Liver (tissue), 9 donors: Measurements from ENCODE around the gene CUL4A. TPM values are rescaled to one million over a fixed set of nuclear protein-coding genes. Genes with fewer than 3 reads are reported as not detected.

Source experiments
- DNase-seq: peaks from one replicate; pipeline ENCODE4 v3.0.0-alpha.2; 2017; ENCODE audit warnings: low spot score
- H3K27ac ChIP-seq, 2 donors: one replicate each; pipeline ENCODE4 v1.7.0; 2013; ENCODE audit warnings: inconsistent platforms in 2 of 2, low read length in 2 of 2, control low read depth in 1 of 2, low read depth in 1 of 2, mild to moderate bottlenecking in 1 of 2
- H3K27me3 ChIP-seq, 4 donors: one replicate each; pipeline versions ENCODE4 v1.6.1 to v1.7.0; 2013; ENCODE audit warnings: low read length in 3 of 4, inconsistent platforms in 1 of 4, mild to moderate bottlenecking in 1 of 4, moderate library complexity in 1 of 4; ENCODE audit not compliant: control insufficient read depth in 4 of 4, insufficient read depth in 4 of 4
- H3K36me3 ChIP-seq, 4 donors: one replicate each; pipeline versions ENCODE4 v1.6.1 to v1.7.0; 2013; ENCODE audit warnings: low read length in 3 of 4, mild to moderate bottlenecking in 3 of 4, low read depth in 1 of 4, moderate library complexity in 1 of 4; ENCODE audit not compliant: control insufficient read depth in 4 of 4, insufficient read depth in 3 of 4
- H3K4me1 ChIP-seq, 4 donors: one replicate each; pipeline versions ENCODE4 v1.6.1 to v1.7.0; 2013; ENCODE audit warnings: low read length in 3 of 4, mild to moderate bottlenecking in 3 of 4, moderate library complexity in 1 of 4; ENCODE audit not compliant: control insufficient read depth in 4 of 4, insufficient read depth in 4 of 4
- H3K4me3 ChIP-seq, 3 donors: one replicate each; pipeline versions ENCODE4 v1.6.1 to v1.7.0; 2013; ENCODE audit warnings: low read length in 3 of 3, control low read depth in 1 of 3, low read depth in 1 of 3, mild to moderate bottlenecking in 1 of 3
- H3K9ac ChIP-seq, 2 donors: one replicate each; pipeline ENCODE4 v1.7.0; 2013; ENCODE audit warnings: low read length in 2 of 2, mild to moderate bottlenecking in 2 of 2, moderate library complexity in 2 of 2, control low read depth in 1 of 2, low read depth in 1 of 2
- H3K9me3 ChIP-seq, 4 donors: one replicate each; pipeline versions ENCODE4 v1.6.1 to v1.7.0; 2013; ENCODE audit warnings: low read length in 3 of 4; ENCODE audit not compliant: control insufficient read depth in 4 of 4
- ATF3 ChIP-seq: IDR thresholded peaks from 2 replicates; pipeline ENCODE4 v1.6.1; 2016; ENCODE audit warnings: antibody characterized with exemption
- CTCF ChIP-seq: fragments of 150-350 bp; IDR thresholded peaks from 2 replicates; pipeline ENCODE4 v1.5.1; 2017; ENCODE audit warnings: improper control_type of control experiment, low read depth, low read length; ENCODE audit not compliant: missing input control
- EGR1 ChIP-seq, 2 donors: IDR thresholded peaks; 2 replicates each; pipeline ENCODE4 v1.6.1; 2016 to 2018; ENCODE audit warnings: antibody characterized with exemption in 2 of 2, low read depth in 2 of 2
- FOXA1 ChIP-seq: IDR thresholded peaks from 2 replicates; pipeline ENCODE4 v1.6.1; 2016; ENCODE audit warnings: antibody characterized with exemption
- FOXA2 ChIP-seq: IDR thresholded peaks from 2 replicates; pipeline ENCODE4 v1.6.1; 2016; ENCODE audit warnings: antibody characterized with exemption
- GABPA ChIP-seq, 2 donors: IDR thresholded peaks in 1 of 2; conservative IDR thresholded peaks in 1 of 2; 2 replicates each; pipeline ENCODE4 v1.6.1; 2016; ENCODE audit warnings: antibody characterized with exemption in 2 of 2, mild to moderate bottlenecking in 1 of 2, moderate library complexity in 1 of 2
- HNF4A ChIP-seq, 2 donors: conservative IDR thresholded peaks; 2 replicates each; pipeline ENCODE4 v1.6.1; 2016; ENCODE audit warnings: antibody characterized with exemption in 2 of 2, mild to moderate bottlenecking in 2 of 2
- HNF4G ChIP-seq: IDR thresholded peaks from 2 replicates; pipeline ENCODE4 v1.6.1; 2016; ENCODE audit warnings: antibody characterized with exemption
- JUND ChIP-seq, 2 donors: IDR thresholded peaks; 2 replicates each; pipeline ENCODE4 v1.6.1; 2016; ENCODE audit warnings: antibody characterized with exemption in 2 of 2
- MAX ChIP-seq: IDR thresholded peaks from 2 replicates; pipeline ENCODE4 v1.6.1; 2016; ENCODE audit warnings: antibody characterized with exemption
- NR2F2 ChIP-seq: IDR thresholded peaks from 2 replicates; pipeline ENCODE4 v1.6.1; 2016; ENCODE audit warnings: antibody characterized with exemption
- RAD21 ChIP-seq, 2 donors: IDR thresholded peaks; 2 replicates each; pipeline ENCODE4 v1.6.1; 2016; ENCODE audit warnings: antibody characterized with exemption in 2 of 2, mild to moderate bottlenecking in 2 of 2
- REST ChIP-seq: IDR thresholded peaks from 2 replicates; pipeline ENCODE4 v1.6.1; 2016; ENCODE audit warnings: antibody characterized with exemption, mild to moderate bottlenecking
- RXRA ChIP-seq, 2 donors: IDR thresholded peaks; 2 replicates each; pipeline ENCODE4 v1.6.1; 2017 to 2018; ENCODE audit warnings: antibody characterized with exemption in 2 of 2, mild to moderate bottlenecking in 1 of 2
- SP1 ChIP-seq: IDR thresholded peaks from 2 replicates; pipeline ENCODE4 v1.6.1; 2018; ENCODE audit warnings: antibody characterized with exemption, mild to moderate bottlenecking
- TAF1 ChIP-seq: conservative IDR thresholded peaks from 2 replicates; pipeline ENCODE4 v1.6.1; 2016; ENCODE audit warnings: antibody characterized with exemption, mild to moderate bottlenecking
- YY1 ChIP-seq: IDR thresholded peaks from 2 replicates; pipeline ENCODE4 v1.6.1; 2016; ENCODE audit warnings: antibody characterized with exemption, mild to moderate bottlenecking
- ZBTB33 ChIP-seq: IDR thresholded peaks from 2 replicates; pipeline ENCODE4 v1.6.1; 2016; ENCODE audit warnings: antibody characterized with exemption
- WGBS: extraction: QIAGEN DNeasy Blood & Tissue Kit; methylation state at CpG from one replicate; pipeline ENCODE4 v1.1.7; 2013; 5-methylcytosine and 5-hydroxymethylcytosine counted together
- polyA plus RNA-seq, 2 donors: library from polyadenylated mRNA; stranded (reverse) in 1 of 2; unstranded in 1 of 2; fragments of 200-250 nt in 1 of 2; fragments of >200 nt in 1 of 2; fragmentation: Nextera tagmentation in 1 of 2; extraction: Ambion mirVana in 1 of 2; gene quantifications; one replicate each; pipeline versions ENCODE4 v1.2.1 to v1.2.3, GENCODE V29; 2013 to 2015
- total RNA-seq, 2 donors: library from RNA; depleted of rRNA; stranded (reverse); fragments of >200 nt; gene quantifications; one replicate each; pipeline ENCODE4 v1.2.3, GENCODE V29; 2014
- donor health status: healthy.
- donor health status: healthy.
- donor health status: healthy.
- donor health status: healthy.
- donor health status: healthy.

Gene CUL4A
- total and polyA plus RNA-seq, 4 donors = 19.9 to 89.4 (median 45.9) TPM

- no peak overlapping the region for H3K9ac ChIP-seq
- no peaks in the 10 kb centered on the region for H3K36me3 ChIP-seq
- no peaks in the 10 kb centered on the region for H3K4me1 ChIP-seq
- no peak overlapping the region for H3K27ac ChIP-seq
- no peaks in the 10 kb centered on the region for H3K9me3 ChIP-seq
- WGBS = 88% methylated on average over 8 of the region's 8 CpGs
- H3K4me3 ChIP-seq = no peak overlapping the region
- DNase-seq = no peak
- no peaks in the 10 kb centered on the region for H3K27me3 ChIP-seq
- TF ChIP-seq FOXA1 (no peak), EGR1 (IDR thresholded peaks at IDR 0.05; ENCODE audit: low read depth in 2 of 2) (no peak), HNF4A (conservative IDR thresholded peaks at IDR 0.05) (no peak), SP1 (no peak), RAD21 (IDR thresholded peaks at IDR 0.05) (no peak), RXRA (IDR thresholded peaks at IDR 0.05) (no peak), MAX (no peak), GABPA (IDR thresholded peaks at IDR 0.05 in 1 of 2, conservative IDR thresholded peaks at IDR 0.05 in 1 of 2) (no peak), ZBTB33 (no peak), REST (no peak), FOXA2 (no peak), HNF4G (no peak), NR2F2 (no peak), ATF3 (no peak), YY1 (no peak)
These were observed 74.5 kb downstream of the CUL4A start for GRCh38 chr13:113283904-113284303.

GRCh38 chr13:113288880-113289279 is 79.5 kb downstream of the CUL4A start:
- no peak overlapping the region for H3K27ac ChIP-seq
- H3K27me3 ChIP-seq = no peaks in the 10 kb centered on the region
- H3K9ac ChIP-seq = no peak overlapping the region
- 64% methylated on average over 5 of the region's 5 CpGs for WGBS
- no peaks in the 10 kb centered on the region for H3K36me3 ChIP-seq
- peaks cover 0 to 12% (median 10%) of the 10 kb centered on the region in 4 donors for H3K4me1 ChIP-seq
- DNase-seq = no peak
- H3K4me3 ChIP-seq = no peak overlapping the region
- no peaks in the 10 kb centered on the region for H3K9me3 ChIP-seq
- TF ChIP-seq GABPA (IDR thresholded peaks at IDR 0.05 in 1 of 2, conservative IDR thresholded peaks at IDR 0.05 in 1 of 2) = no peak
- no peak for TF ChIP-seq EGR1 (IDR thresholded peaks at IDR 0.05; ENCODE audit: low read depth in 2 of 2)
- no peak for TF ChIP-seq HNF4G
- TF ChIP-seq RXRA (IDR thresholded peaks at IDR 0.05) = no peak
- no peak for TF ChIP-seq HNF4A (conservative IDR thresholded peaks at IDR 0.05)
- no peak for TF ChIP-seq SP1
- TF ChIP-seq TAF1 = no peak
- TF ChIP-seq RAD21 (IDR thresholded peaks at IDR 0.05) = no peak
- no peak for TF ChIP-seq NR2F2
- TF ChIP-seq FOXA2 = no peak
- no peak for TF ChIP-seq JUND (IDR thresholded peaks at IDR 0.05)
- no peak for TF ChIP-seq ATF3
- TF ChIP-seq REST = no peak
- TF ChIP-seq YY1 = no peak
- no peak for TF ChIP-seq CTCF
- no peak for TF ChIP-seq FOXA1
